HFF-Myc (cell line): Measurements from ENCODE around the gene DOCK4.

ENCODE experiments used
- DNase-seq: peaks from one replicate; pipeline ENCODE4 v3.0.0-alpha.2; 2011; ENCODE audit warnings: low read depth; ENCODE audit errors: extremely low read depth
- H3K4me3 ChIP-seq: replicated peaks from 2 replicates; pipeline ENCODE4 v1.5.1; 2011; ENCODE audit warnings: low read depth, mild to moderate bottlenecking, control low read depth, low read length
- TF ChIP-seq, protein P1 (sequence below): IDR thresholded peaks from 2 replicates; pipeline ENCODE4 v1.5.1; 2012; ENCODE audit warnings: mild to moderate bottlenecking, low read depth, low read length, control low read depth; ENCODE audit errors: missing control alignments

Gene DOCK4

DNA sequence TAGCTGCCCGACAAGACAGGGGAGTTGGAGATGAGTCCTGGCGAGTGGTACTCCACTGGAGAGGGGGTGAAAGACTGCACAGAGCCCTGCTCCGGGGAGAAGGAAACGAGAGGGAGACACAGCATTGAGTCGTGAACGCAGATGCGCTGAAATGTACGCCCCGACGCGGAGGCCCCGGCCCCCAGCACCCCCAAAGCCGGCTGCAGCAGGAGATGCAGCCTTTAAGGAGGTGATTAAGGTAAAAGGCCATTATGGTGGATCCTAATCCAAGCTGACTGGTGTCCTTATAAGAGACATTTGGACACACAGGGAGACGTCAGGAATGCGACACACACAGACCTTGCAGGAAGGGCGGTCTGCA, 477.6 kb downstream of the DOCK4 start:
- TF ChIP-seq, protein P1, sequence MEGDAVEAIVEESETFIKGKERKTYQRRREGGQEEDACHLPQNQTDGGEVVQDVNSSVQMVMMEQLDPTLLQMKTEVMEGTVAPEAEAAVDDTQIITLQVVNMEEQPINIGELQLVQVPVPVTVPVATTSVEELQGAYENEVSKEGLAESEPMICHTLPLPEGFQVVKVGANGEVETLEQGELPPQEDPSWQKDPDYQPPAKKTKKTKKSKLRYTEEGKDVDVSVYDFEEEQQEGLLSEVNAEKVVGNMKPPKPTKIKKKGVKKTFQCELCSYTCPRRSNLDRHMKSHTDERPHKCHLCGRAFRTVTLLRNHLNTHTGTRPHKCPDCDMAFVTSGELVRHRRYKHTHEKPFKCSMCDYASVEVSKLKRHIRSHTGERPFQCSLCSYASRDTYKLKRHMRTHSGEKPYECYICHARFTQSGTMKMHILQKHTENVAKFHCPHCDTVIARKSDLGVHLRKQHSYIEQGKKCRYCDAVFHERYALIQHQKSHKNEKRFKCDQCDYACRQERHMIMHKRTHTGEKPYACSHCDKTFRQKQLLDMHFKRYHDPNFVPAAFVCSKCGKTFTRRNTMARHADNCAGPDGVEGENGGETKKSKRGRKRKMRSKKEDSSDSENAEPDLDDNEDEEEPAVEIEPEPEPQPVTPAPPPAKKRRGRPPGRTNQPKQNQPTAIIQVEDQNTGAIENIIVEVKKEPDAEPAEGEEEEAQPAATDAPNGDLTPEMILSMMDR, result no peak
- no peak overlapping the region for H3K4me3 ChIP-seq
- DNase-seq, result no peak

DNA sequence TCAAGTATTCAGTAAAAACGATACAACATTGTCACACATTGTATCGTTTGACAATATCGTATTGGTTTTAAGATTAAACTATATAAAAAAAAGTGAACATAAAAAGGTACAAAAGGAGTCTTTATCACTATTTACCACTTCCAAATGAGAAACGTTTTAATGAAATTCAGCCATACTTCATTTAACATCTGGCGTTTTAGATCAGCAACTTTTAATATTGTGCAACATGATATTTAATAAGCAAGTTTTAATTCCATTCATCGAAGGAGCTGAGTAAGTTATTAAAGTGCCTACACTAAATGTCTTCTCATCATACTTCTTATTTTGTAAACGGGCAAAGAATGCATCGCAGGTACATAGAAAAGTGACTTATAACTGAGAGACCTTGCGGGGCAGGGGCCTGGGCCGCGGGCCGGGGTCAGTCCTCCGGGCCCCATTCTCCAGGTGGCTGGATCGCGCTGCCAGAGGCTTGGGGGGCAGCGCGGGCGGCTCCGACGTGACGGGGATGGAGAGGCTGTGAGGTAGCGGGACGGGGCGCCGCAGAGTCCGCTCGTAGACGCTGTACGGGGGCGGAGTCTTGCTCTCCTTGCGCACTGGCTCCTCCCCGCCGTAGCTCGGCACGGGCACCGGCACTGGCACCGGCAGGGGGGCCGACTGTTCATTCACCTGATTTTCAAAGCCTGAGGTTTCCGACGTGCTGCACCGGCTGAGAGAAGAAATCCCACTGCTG, 478.1 kb downstream of the DOCK4 start:
- no peak for DNase-seq

GRCh38 chr7:111718886-111719285, 487.3 kb downstream of the DOCK4 start:
- DNase-seq, result no peak
- TF ChIP-seq, protein P1, result no peak
- no peak overlapping the region for H3K4me3 ChIP-seq

More for the DNA sequence above, 478.1 kb downstream of the DOCK4 start:
- H3K4me3 ChIP-seq, result no peak overlapping the region
- TF ChIP-seq, protein P1, result no peak

DNA sequence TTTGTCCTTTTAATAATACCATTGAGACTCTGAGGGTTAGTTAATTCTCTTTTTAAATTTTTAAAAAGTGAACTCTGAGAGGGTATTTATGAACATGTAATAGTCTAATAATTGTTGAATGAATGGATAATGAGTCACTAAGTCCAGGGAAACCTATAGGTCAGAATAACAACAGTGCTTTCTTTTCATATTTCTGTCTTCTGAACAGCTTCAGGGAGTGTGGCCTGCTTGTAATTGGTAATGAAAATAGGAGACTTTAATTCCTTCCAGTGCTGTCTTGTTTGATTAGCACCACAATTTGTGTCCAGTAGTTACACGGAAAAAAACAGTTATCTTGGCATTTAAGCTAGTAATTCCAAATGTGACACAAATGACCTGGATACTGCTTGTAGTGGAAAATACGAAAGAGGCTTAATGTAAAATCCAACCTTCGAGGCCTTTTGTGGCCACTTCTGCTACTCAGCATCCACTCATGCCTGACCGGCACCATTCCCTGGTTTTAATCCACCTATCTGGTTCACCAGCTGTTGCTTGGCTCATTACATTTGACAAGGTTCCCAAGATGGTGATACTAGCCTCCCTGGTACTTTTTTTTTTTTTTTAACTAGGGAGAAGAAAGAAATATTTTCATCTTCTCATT, 494.7 kb downstream of the DOCK4 start:
- no peak overlapping the region for H3K4me3 ChIP-seq
- TF ChIP-seq, protein P1, result no peak
- DNase-seq, result no peak

- no peak overlapping the region for H3K4me3 ChIP-seq
- TF ChIP-seq, protein P1, result peak; percentile 3
- DNase-seq, result no peak
Measured at GRCh38 chr7:111710839-111711380, 495.3 kb downstream of the DOCK4 start.

DNA sequence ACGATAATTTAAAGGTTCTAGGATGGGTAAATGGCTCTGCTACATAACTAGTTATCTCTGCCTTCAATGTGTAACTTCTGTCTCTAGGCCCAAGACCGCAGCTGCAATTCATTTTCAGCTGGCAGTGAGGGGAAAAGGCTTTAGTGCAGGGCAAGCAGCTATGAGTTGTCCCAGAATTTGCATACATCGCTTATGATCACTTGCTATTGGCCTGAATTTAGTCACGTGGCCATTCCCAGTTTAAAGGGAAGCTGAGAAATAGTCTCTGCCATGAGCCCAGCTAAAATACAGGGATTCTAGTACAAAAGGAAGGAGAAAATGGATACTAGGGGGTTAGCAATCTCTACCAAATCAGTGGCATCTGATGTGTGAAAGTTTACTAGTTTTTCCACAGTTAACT, 498.1 kb downstream of the DOCK4 start:
- H3K4me3 ChIP-seq, result no peak overlapping the region
- peak; percentile 40 for DNase-seq
- TF ChIP-seq, protein P1, result no peak
